ENCODE measurements around the gene PYGO2. TPM values are rescaled to one million over a fixed set of nuclear protein-coding genes. Genes with fewer than 3 reads are reported as not detected.
"Not testable (repeated sequence)": the region's sequence is repeated elsewhere in the genome, so short reads cannot be mapped to it uniquely, and the experiment has no call there.

The PYGO2 gene
- total RNA-seq, 1 experiment from 2014 or later, result 37.4 TPM

GRCh38 chr1:154989195-154989860 lies 27.7 kb upstream of the PYGO2 start:
- H3K4me3 Mint-ChIP-seq, result no peak overlapping the region
- ChIA-PET POLR2A (interaction anchor here (1.2 kb wide), 1 partner anchor 33 kb away, joined by 3 read pairs; the partner anchor contains the start of gene PBXIP1), CTCF (interaction anchor here (2.6 kb wide), 1 partner anchor 10 kb away, joined by 12 read pairs; no protein-coding TSS in a partner anchor)
- H3K27me3 Mint-ChIP-seq (ENCODE audit: low read depth), result no peaks in the 10 kb centered on the region; the same call in 1 of the 2 replicates
- H3K4me1 Mint-ChIP-seq, result peaks cover 12% of the 10 kb centered on the region
- H3K27ac Mint-ChIP-seq, result 0 out of 2 replicates have a peak overlapping the region, but pooled peaks have one; percentile 80
- H3K36me3 Mint-ChIP-seq, result peaks cover 26% of the 10 kb centered on the region
- no peak for DNase-seq (ENCODE audit: low spot score)
- no peak for ATAC-seq
- H3K9me3 Mint-ChIP-seq, result no peaks in the 10 kb centered on the region
- no peak for TF ChIP-seq GABPB1 (CRISPR knock-in tag; IDR thresholded peaks at IDR 0.05)
- TF ChIP-seq, protein P1, sequence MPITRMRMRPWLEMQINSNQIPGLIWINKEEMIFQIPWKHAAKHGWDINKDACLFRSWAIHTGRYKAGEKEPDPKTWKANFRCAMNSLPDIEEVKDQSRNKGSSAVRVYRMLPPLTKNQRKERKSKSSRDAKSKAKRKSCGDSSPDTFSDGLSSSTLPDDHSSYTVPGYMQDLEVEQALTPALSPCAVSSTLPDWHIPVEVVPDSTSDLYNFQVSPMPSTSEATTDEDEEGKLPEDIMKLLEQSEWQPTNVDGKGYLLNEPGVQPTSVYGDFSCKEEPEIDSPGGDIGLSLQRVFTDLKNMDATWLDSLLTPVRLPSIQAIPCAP (CRISPR knock-in tag; IDR thresholded peaks at IDR 0.05), result no peak
- TF ChIP-seq CBFB (CRISPR knock-in tag; IDR thresholded peaks at IDR 0.05; ENCODE audit: low read depth), result no peak

- H3K4me1 Mint-ChIP-seq, result peaks cover 14% of the 10 kb centered on the region
- H3K4me3 Mint-ChIP-seq, result no peak overlapping the region
- TF ChIP-seq CREB1 (CRISPR knock-in tag; IDR thresholded peaks at IDR 0.05), result no peak
- no peak for TF ChIP-seq SMAD4 (CRISPR knock-in tag; IDR thresholded peaks at IDR 0.05)
- TF ChIP-seq SOX15 (CRISPR knock-in tag; IDR thresholded peaks at IDR 0.05), result no peak
- TF ChIP-seq FOXK1 (CRISPR knock-in tag; IDR thresholded peaks at IDR 0.05), result no peak
- TF ChIP-seq IRF2 (CRISPR knock-in tag; IDR thresholded peaks at IDR 0.05; ENCODE audit: borderline replicate concordance, low read depth), result no peak
- no peak for TF ChIP-seq ZBTB21 (CRISPR knock-in tag; IDR thresholded peaks at IDR 0.05; ENCODE audit: borderline replicate concordance)
- no peak for TF ChIP-seq ZNF138 (CRISPR knock-in tag; conservative IDR thresholded peaks at IDR 0.05)
- TF ChIP-seq NR2C2 (CRISPR knock-in tag; IDR thresholded peaks at IDR 0.05), result no peak
- ChIA-PET CTCF (interaction anchor here (1.2 to 2.6 kb wide), 2 partner anchors 11 to 30 kb away, joined by 4 to 12 read pairs; no protein-coding TSS in a partner anchor), POLR2A (interaction anchor here (1.3 kb wide), 1 partner anchor 17 kb away, joined by 4 read pairs; the partner anchor contains the start of gene SHC1)
- DNase-seq (ENCODE audit: low spot score) (no peak), ATAC-seq (no peak)
- H3K9me3 Mint-ChIP-seq, result no peaks in the 10 kb centered on the region
- H3K36me3 Mint-ChIP-seq, result peaks cover 26% of the 10 kb centered on the region
- H3K27me3 Mint-ChIP-seq (ENCODE audit: low read depth), result no peaks in the 10 kb centered on the region
- H3K27ac Mint-ChIP-seq, result no peak overlapping the region
These were observed 26.7 kb upstream of the PYGO2 start for GRCh38 chr1:154988058-154988954.

GRCh38 chr1:154987326-154987725 lies 25.7 kb upstream of the PYGO2 start:
- no peak for DNase-seq (ENCODE audit: low spot score)
- ATAC-seq, result no peak
- H3K4me3 Mint-ChIP-seq, result no peak overlapping the region
- POLR2A ChIA-PET, result interaction anchor here (0.7 to 1.3 kb wide), 2 partner anchors 14 to 16 kb away, joined by 3 to 4 read pairs; partner anchors contain the start of gene SHC1
- H3K36me3 Mint-ChIP-seq, result peaks cover 26% of the 10 kb centered on the region
- no peaks in the 10 kb centered on the region for H3K9me3 Mint-ChIP-seq
- CTCF ChIA-PET, result interaction anchor here (2.6 kb wide), 1 partner anchor 12 kb away, joined by 12 read pairs; no protein-coding TSS in a partner anchor
- H3K27me3 Mint-ChIP-seq (ENCODE audit: low read depth), result no peaks in the 10 kb centered on the region
- H3K4me1 Mint-ChIP-seq, result peaks cover 7% of the 10 kb centered on the region
- TF ChIP-seq GABPB1 (CRISPR knock-in tag; IDR thresholded peaks at IDR 0.05) (0 out of 2 replicates have a peak, but pooled peaks have one; percentile 32), ZNF232 (CRISPR knock-in tag; IDR thresholded peaks at IDR 0.05) (no peak)
- no peak overlapping the region for H3K27ac Mint-ChIP-seq

GRCh38 chr1:154986736-154987135 lies 25.2 kb upstream of the PYGO2 start:
- peaks cover 26% of the 10 kb centered on the region for H3K36me3 Mint-ChIP-seq
- not testable (repeated sequence) for H3K9me3 Mint-ChIP-seq; DNase-seq (ENCODE audit: low spot score); H3K4me1 Mint-ChIP-seq; H3K4me3 Mint-ChIP-seq; H3K27ac Mint-ChIP-seq; ATAC-seq; H3K27me3 Mint-ChIP-seq (ENCODE audit: low read depth)
- CTCF ChIA-PET, result interaction anchor here (2.6 kb wide), 1 partner anchor 13 kb away, joined by 12 read pairs; no protein-coding TSS in a partner anchor
- POLR2A ChIA-PET, result interaction anchor here (0.7 to 1.2 kb wide), 2 partner anchors 14 to 16 kb away, joined by 3 to 7 read pairs; partner anchors contain the start of gene SHC1

Measured in WTC11 (cell line).